Ecto neural progenitor cell (in vitro differentiated cells): ENCODE data around the gene ZYG11A.
"Not testable (repeated sequence)": the region's sequence is repeated elsewhere in the genome, so short reads cannot be mapped to it uniquely, and the experiment has no call there.

Source experiments
- DNase-seq: peaks from one replicate; pipeline ENCODE4 v3.0.0-alpha.2; 2018; ENCODE audit warnings: low spot score

The ZYG11A gene

DNA sequence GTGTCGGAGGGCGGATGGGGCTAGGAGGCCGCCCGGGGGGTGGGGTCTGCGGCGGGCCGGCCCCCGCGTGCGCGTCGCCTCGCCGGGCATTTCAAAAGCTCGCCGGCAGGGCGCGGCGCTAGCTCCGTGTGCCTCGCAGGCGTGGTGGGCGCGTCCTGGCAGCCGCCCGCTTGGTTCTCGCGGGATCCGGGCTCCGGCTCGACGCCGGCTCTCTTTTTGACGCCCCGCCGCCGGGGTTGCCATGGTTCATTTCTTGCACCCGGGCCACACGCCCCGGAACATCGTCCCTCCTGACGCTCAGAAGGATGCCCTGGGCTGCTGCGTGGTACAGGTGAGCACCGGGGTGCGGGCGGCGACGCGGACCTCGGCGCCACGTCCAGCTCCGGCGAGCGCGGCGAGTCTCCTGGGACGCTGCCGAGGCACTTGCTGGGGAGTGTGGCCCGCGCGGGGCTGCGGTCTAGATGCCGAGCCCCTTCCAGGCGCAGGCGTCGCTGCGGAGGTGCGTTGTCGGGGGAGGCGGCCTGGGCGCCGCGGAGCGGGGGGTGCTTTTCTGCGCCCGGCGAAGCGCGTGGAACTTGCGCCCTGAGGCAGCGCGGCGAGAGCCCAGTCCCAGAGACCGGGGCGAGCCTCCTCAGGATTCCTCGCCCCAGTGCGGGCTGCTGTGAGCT lies at the start of gene ZYG11A:
TSS of gene ZYG11A (plus strand) at position 118 of the 668 bp plus-strand sequence. CDS start at position 242, 124 bp downstream.
- peak; percentile 86 for DNase-seq

GRCh38 chr1:52793717-52794116 lies 48.8 kb upstream of the ZYG11A start:
- DNase-seq, result not testable (repeated sequence)

GRCh38 chr1:52795464-52795863 lies 47.1 kb upstream of the ZYG11A start:
- DNase-seq, result no peak

GRCh38 chr1:52798331-52798730 lies 44.2 kb upstream of the ZYG11A start:
- DNase-seq, result no peak

- no peak for DNase-seq
These were observed 41.5 kb upstream of the ZYG11A start for GRCh38 chr1:52801011-52801410.

- not testable (repeated sequence) for DNase-seq
These were observed 38.5 kb upstream of the ZYG11A start for GRCh38 chr1:52804083-52804482.

DNA sequence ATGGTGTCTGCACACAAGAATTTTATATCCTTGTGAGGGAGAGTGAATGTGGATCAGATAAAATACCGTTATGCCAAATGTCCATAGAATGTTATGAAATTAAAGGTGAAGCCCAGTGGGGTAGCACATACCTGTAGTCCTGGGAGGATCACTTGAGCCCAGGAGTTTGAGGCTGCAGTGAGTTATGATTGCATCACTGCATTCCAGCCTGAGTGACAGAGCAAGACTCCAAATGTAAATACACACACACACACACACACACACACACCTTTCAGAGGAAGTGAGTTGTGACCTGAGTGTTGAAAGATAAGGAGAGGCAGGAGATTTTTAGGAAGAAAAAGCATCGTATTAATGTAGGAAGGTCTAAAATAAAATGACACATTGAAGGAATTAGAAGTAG lies 28.1 kb upstream of the ZYG11A start:
- no peak for DNase-seq

- not testable (repeated sequence) for DNase-seq
These were observed 21.7 kb upstream of the ZYG11A start for GRCh38 chr1:52820830-52821229.

DNA sequence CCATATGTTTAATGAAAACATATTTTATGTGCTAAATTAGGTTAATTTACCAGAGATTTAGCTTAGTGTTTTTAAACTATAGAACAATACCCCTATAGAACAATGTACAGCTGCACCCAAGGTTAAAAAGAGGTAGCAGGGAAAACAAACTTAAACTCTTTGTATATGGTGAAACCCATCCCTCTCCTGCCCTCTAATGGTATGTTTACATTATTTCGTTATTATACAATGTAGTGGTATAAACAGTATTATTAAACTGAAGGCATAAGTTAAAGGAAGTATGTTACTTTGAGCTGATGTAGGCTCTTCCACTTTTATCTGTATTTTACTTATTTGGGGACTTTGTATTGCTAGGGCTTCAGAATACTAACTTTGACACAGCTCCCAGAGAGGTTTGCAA lies 16.7 kb upstream of the ZYG11A start:
- no peak for DNase-seq

- no peak for DNase-seq
These were observed 7.8 kb upstream of the ZYG11A start for GRCh38 chr1:52834798-52835197.

DNA sequence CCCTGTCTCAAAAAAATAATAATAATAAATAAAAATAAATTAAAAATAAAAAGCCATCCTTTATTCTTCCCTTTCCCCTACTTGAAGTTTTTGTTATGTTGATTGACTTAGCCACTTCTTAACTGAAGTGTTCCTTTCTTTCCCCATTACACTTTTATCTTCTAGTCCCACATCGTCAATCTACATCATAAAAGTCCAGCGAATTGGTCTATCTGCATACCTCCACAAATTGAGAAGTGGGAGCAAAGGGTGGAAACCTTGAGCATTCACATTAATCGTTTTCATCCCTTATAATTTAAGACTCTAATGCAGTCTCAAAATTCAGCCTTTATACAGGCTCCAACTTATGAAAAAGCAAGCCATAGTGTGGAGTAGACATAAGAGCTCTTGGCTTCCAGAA lies 6.5 kb upstream of the ZYG11A start:
- no peak for DNase-seq

DNA sequence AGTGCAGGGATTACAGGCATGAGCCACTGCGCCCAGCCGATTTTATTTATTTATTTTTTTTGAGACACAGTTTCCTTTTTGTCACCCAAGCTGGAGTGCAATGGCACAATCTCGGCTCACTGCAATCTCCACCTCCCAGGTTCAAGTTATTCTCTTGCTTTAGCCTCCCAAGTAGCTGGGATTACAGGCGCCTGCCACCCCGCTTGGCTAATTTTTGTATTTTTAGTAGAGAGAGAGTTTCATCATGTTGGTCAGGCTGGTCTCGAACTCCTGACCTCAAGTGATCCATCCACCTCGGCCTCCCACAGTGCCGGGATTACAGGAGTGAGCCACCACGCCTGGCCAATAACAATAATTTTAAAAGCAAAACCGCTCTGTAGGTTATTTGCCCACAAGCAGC lies 3.4 kb upstream of the ZYG11A start:
- DNase-seq, result not testable (repeated sequence)

DNA sequence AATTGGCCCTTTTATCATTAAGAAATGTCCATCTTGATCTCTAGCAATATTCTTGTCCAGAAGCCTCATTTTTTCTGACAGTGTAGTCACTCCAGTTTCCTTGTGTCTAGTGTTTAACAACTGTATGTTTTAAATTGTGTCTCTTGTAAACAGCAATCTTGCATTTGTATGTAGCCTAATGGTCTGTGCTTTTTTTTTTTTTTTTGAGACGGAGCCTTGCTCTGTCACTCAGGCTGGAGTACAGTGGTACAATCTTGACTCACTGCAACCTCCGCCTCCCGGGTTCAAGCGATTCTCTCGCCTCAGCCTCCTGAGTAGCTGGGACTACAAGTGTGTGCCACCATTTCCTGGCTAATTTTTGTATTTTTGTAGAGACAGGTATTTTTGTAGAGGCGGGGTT lies 2.6 kb downstream of the ZYG11A start:
- DNase-seq, result not testable (repeated sequence)

DNA sequence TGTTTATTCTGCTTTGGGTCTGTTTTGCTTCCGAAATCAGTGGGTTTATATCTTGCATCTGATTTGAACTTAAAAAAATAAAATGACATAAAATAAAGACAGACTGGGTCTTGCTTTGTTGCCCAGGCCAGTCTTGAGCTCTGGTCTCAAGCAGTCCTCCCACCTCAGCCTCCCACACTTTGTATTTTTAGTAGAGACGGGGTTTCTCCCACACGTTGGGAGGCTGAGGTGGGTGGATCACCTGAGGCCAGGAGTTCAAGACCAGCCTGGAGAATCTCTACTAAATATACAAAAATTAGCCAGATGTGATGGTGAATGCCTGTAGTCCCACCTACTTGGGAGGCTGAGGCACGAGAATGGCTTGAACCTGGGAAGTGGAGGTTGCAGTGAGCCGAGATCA lies 5.9 kb downstream of the ZYG11A start:
- no peak for DNase-seq

DNA sequence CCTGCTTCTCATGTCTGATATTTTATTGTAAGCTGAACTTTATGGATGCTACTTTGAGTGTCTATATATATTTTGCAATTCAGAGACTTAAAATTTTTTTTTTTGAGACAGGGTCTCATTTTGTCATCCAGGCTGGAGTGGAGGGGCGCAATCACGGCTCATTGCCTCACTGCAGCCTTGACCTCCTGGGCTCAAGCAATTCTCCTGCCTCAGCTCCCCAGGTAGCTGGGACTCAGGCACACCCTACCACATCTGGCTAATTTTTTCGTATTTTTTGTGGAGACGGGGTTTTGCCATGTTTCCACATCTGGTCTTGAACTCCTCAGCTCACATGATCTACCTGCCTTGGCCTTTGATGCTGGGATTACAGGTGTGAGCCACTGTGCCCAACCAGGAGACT lies 8.4 kb downstream of the ZYG11A start:
- DNase-seq, result no peak

DNA sequence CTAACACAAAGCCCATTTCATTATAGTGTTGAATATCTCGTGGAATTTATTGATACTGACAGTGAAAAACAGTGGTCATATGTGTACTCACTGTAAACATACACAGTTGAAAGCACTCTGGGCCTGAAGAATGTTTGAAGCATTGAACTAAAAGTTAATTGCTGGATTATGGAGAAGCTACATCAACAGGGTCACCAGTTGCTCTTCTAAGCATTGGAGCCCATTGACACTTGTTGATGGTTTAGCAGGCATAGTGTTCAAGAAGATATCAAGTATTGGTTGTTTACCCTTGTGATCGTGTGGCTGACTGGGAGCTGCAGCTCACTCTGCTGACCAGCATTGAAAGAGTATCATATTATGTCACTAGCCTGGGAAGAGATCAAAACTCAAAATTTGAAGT lies 10.3 kb downstream of the ZYG11A start:
- no peak for DNase-seq

DNA sequence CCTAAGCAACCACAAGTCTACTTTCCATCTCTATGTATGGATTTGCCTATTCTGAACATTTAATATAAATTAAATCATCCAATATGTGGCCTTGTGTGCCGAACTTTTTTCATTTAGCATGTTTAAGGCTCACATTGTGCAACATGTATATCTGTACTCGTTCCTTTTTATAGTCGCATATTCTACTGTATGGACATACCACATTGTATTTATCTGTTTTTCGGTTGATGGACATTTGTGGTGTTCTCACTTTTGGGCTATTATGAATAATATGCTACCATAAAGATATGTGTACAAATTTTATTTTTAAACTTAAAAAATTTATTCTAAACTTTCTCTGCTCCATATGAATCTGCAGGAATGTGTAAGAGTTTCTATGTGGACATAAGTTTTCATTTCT lies 13.0 kb downstream of the ZYG11A start:
- no peak for DNase-seq

DNA sequence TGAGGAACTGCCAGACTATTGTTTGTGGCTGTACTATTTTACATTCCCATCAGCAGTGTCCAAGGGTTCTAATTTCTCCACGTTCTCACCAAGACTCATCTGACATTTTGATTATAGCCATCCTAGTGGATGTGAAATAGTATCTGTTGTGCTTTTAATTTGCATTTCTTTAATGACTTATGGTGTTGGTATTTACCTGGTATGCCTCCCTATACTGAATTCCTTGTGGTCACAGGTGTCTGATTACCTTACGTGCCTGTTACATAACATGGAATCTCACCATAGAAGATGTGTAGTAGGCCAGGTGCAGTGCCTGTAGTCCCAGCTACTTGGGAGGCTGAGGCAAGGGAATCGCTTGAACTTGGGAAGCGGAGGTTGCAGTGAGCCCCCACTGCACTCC lies 13.5 kb downstream of the ZYG11A start:
- DNase-seq, result no peak

GRCh38 chr1:52857443-52857842 lies 14.9 kb downstream of the ZYG11A start:
- no peak for DNase-seq

- no peak for DNase-seq
These were observed 20.3 kb downstream of the ZYG11A start for GRCh38 chr1:52862666-52863458.

- DNase-seq, result no peak
These were observed 24.7 kb downstream of the ZYG11A start for GRCh38 chr1:52867087-52867863.

- not testable (repeated sequence) for DNase-seq
These were observed 27.2 kb downstream of the ZYG11A start for GRCh38 chr1:52869727-52870126.

DNA sequence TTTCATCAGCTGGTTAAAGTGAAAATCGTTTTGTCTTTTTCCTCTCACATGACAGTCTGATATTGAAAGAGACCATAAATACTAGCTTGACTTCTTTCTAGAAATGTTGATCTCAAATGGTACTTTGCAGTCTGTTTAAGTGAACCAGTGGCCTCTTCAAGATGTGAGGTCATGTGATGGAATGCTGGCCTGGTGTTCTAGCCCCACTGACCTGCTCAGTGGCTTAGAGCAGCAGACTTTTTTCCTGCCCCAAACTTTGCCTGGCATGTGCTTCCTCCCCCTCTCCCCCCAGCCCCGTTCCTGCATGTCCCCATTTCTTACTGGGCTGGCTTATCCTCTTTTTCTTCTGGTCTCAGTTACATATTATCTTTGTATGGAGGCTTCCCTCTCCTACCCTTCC lies 34.3 kb downstream of the ZYG11A start:
- DNase-seq, result no peak
